OCI-LY7 (cell line): ENCODE data around the gene CXorf38.

Source experiments
- EZH2phosphoT487 ChIP-seq: fragments of 200-600 bp; sonication (generic); IDR thresholded peaks from 2 replicates; pipeline ENCODE4 v1.6.1; 2018; ENCODE audit warnings: low read depth, borderline replicate concordance, mild to moderate bottlenecking, mixed run types, antibody characterized with exemption, low read length, moderate library complexity, mixed read lengths
- TF ChIP-seq, protein P1 (sequence below): fragments of 200-600 bp; sonication (generic); conservative IDR thresholded peaks from 2 replicates; pipeline ENCODE4 v1.5.1; 2014; ENCODE audit warnings: mild to moderate bottlenecking, antibody characterized with exemption, low read length, moderate library complexity, mixed read lengths

DNA sequence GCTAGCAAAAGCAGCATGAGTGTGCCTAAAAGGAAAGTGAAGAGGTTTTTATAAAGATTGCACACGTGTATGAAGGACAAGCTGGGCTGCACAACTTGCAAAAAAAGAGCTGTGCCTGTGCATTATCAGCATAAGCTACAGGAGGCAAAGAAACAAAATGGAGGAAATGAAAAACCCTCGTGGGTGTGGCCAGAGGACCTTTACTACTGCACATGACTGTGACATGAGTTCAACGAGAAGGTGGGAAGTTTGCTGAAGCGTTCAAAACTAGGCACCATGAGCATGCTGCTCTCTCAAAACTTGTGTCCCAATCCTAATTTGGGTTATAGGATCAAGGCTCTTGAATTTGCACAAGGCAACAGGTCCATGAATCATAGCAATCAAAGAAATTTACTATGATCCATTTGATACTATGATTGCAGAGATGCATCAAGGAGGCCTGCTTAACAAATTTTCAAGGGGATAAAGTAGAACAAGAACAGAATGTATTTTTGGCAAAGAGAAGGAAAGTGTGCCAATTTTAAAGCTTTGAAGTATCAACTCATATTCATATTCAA lies 38.1 kb upstream of the CXorf38 start:
- TF ChIP-seq, protein P1, sequence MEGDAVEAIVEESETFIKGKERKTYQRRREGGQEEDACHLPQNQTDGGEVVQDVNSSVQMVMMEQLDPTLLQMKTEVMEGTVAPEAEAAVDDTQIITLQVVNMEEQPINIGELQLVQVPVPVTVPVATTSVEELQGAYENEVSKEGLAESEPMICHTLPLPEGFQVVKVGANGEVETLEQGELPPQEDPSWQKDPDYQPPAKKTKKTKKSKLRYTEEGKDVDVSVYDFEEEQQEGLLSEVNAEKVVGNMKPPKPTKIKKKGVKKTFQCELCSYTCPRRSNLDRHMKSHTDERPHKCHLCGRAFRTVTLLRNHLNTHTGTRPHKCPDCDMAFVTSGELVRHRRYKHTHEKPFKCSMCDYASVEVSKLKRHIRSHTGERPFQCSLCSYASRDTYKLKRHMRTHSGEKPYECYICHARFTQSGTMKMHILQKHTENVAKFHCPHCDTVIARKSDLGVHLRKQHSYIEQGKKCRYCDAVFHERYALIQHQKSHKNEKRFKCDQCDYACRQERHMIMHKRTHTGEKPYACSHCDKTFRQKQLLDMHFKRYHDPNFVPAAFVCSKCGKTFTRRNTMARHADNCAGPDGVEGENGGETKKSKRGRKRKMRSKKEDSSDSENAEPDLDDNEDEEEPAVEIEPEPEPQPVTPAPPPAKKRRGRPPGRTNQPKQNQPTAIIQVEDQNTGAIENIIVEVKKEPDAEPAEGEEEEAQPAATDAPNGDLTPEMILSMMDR: no peak
- no peak for TF ChIP-seq EZH2phosphoT487
